ENCODE data around the gene PTS. TPM values are rescaled to one million over a fixed set of nuclear protein-coding genes. Genes with fewer than 3 reads are reported as not detected.
"Not testable (repeated sequence)": the region's sequence is repeated elsewhere in the genome, so short reads cannot be mapped to it uniquely, and the experiment has no call there.

Gene PTS
- 10 to 100 TPM; 14.5 to 34.1 (median 25.4) TPM for polyA plus RNA-seq

GRCh38 chr11:112226062-112226830 lies at the start of gene PTS:
PTS (plus strand) TSS chr11:112226428; CDS start chr11:112226444, 16 bp downstream.
- Mint-ChIP-seq H3K36me3 (peaks cover 5 to 17% (median 16%) of the 10 kb centered on the region in 3 donors), H3K27ac (peak within 1 kb of the TSS; percentile 96 to 99 (median 99)), H3K27me3 (ENCODE audit: low read depth in 3 of 3) (peaks cover 3 to 7% (median 5%) of the 10 kb centered on the region in 3 donors), H3K4me3 (peak within 1 kb of the TSS; percentile 90 to 97 (median 96)), H3K9me3 (no peaks in the 10 kb centered on the region), H3K4me1 (peaks cover 20 to 26% of the 10 kb centered on the region in 2 donors)
- peak; percentile 89 to 91 (median 90) for DNase-seq

- Mint-ChIP-seq H3K9me3 (no peaks in the 10 kb centered on the region), H3K36me3 (peaks cover 0 to 4% (median 0%) of the 10 kb centered on the region in 3 donors), H3K4me1 (peaks cover 39 to 62% of the 10 kb centered on the region in 2 donors), H3K27me3 (ENCODE audit: low read depth in 3 of 3) (peaks cover 2 to 5% (median 4%) of the 10 kb centered on the region in 3 donors), H3K4me3 (peak overlapping the region; percentile 37 to 68 (median 64)), H3K27ac (peak overlapping the region in 3 of 6 donors; percentile 20 to 48 (median 38))
- DNase-seq, result peak in 2 of 3 donors; percentile 10 to 19
Measured at GRCh38 chr11:112177589-112177988, 48.6 kb upstream of the PTS start.

- peaks cover 2 to 5% (median 4%) of the 10 kb centered on the region in 3 donors for H3K27me3 Mint-ChIP-seq (ENCODE audit: low read depth in 3 of 3)
- peaks cover 45 to 71% of the 10 kb centered on the region in 2 donors for H3K4me1 Mint-ChIP-seq
- H3K4me3 Mint-ChIP-seq, result peak overlapping the region in 4 of 5 donors; percentile 14 to 72 (median 49)
- H3K9me3 Mint-ChIP-seq, result no peaks in the 10 kb centered on the region
- no peak for DNase-seq
- peaks cover 0 to 4% (median 0%) of the 10 kb centered on the region in 3 donors for H3K36me3 Mint-ChIP-seq
- H3K27ac Mint-ChIP-seq, result no peak overlapping the region
Measured at GRCh38 chr11:112178428-112178827, 47.8 kb upstream of the PTS start.

- DNase-seq, result no peak
- Mint-ChIP-seq H3K27me3 (ENCODE audit: low read depth in 3 of 3) (peaks cover 2 to 5% (median 4%) of the 10 kb centered on the region in 3 donors), H3K36me3 (peaks cover 0 to 4% (median 0%) of the 10 kb centered on the region in 3 donors), H3K9me3 (no peaks in the 10 kb centered on the region), H3K4me3 (peak overlapping the region; percentile 42 to 72 (median 60)), H3K27ac (peak overlapping the region in 3 of 6 donors; percentile 3 to 42 (median 18)), H3K4me1 (peaks cover 45 to 75% of the 10 kb centered on the region in 2 donors)
Measured at GRCh38 chr11:112178936-112179335, 47.3 kb upstream of the PTS start.

GRCh38 chr11:112179601-112180000 lies 46.6 kb upstream of the PTS start:
- DNase-seq, result peak; percentile 28 to 43 (median 33)
- Mint-ChIP-seq H3K27me3 (ENCODE audit: low read depth in 3 of 3) (peaks cover 2 to 5% (median 4%) of the 10 kb centered on the region in 3 donors), H3K4me3 (peak overlapping the region; percentile 42 to 72 (median 60)), H3K36me3 (peaks cover 0 to 4% (median 0%) of the 10 kb centered on the region in 3 donors), H3K4me1 (peaks cover 44 to 73% of the 10 kb centered on the region in 2 donors), H3K9me3 (no peaks in the 10 kb centered on the region), H3K27ac (peak overlapping the region in 3 of 6 donors; percentile 3 to 42 (median 22))

- no peak overlapping the region for H3K27ac Mint-ChIP-seq
- H3K4me1 Mint-ChIP-seq, result peaks cover 24 to 41% of the 10 kb centered on the region in 2 donors
- no peak overlapping the region for H3K4me3 Mint-ChIP-seq
- DNase-seq, result no peak
- H3K36me3 Mint-ChIP-seq, result no peaks in the 10 kb centered on the region
- peaks cover 0 to 5% (median 4%) of the 10 kb centered on the region in 3 donors for H3K27me3 Mint-ChIP-seq (ENCODE audit: low read depth in 3 of 3)
- H3K9me3 Mint-ChIP-seq, result no peaks in the 10 kb centered on the region
Measured at GRCh38 chr11:112182867-112183266, 43.4 kb upstream of the PTS start.

DNA sequence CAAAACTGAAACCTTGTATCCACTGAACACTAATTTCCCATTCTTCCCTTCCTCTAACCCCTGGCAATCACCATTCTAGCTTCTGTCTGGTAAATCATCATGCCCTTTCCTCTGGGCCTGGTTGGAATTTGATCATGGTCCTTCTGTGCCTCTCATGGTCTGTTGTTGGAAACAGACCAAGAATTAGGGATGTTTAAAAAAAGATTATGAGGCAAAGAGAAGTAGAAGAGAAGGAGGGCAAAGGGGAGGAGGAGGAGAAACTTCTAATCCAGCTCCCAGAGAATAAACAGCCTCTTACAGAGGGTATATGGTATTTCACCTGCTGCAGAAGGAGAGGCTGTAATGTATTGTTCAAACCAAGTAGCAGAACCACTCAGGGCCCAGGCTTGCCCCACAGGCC lies 40.3 kb upstream of the PTS start:
- Mint-ChIP-seq H3K9me3 (no peaks in the 10 kb centered on the region), H3K27me3 (ENCODE audit: low read depth in 3 of 3) (no peaks in the 10 kb centered on the region), H3K27ac (no peak overlapping the region), H3K36me3 (no peaks in the 10 kb centered on the region), H3K4me1 (peaks cover 6 to 23% of the 10 kb centered on the region in 2 donors), H3K4me3 (no peak overlapping the region)
- DNase-seq, result no peak

GRCh38 chr11:112186304-112186703 lies 39.9 kb upstream of the PTS start:
- H3K9me3 Mint-ChIP-seq, result no peaks in the 10 kb centered on the region
- H3K27me3 Mint-ChIP-seq (ENCODE audit: low read depth in 3 of 3), result no peaks in the 10 kb centered on the region
- no peak overlapping the region for H3K4me3 Mint-ChIP-seq
- no peaks in the 10 kb centered on the region for H3K36me3 Mint-ChIP-seq
- peaks cover 6 to 23% of the 10 kb centered on the region in 2 donors for H3K4me1 Mint-ChIP-seq
- DNase-seq, result no peak
- H3K27ac Mint-ChIP-seq, result no peak overlapping the region

GRCh38 chr11:112195113-112195512 lies 31.1 kb upstream of the PTS start:
- H3K27ac Mint-ChIP-seq; H3K4me1 Mint-ChIP-seq; H3K36me3 Mint-ChIP-seq; H3K9me3 Mint-ChIP-seq; H3K27me3 Mint-ChIP-seq (ENCODE audit: low read depth in 3 of 3); DNase-seq; H3K4me3 Mint-ChIP-seq: not testable (repeated sequence)

DNA sequence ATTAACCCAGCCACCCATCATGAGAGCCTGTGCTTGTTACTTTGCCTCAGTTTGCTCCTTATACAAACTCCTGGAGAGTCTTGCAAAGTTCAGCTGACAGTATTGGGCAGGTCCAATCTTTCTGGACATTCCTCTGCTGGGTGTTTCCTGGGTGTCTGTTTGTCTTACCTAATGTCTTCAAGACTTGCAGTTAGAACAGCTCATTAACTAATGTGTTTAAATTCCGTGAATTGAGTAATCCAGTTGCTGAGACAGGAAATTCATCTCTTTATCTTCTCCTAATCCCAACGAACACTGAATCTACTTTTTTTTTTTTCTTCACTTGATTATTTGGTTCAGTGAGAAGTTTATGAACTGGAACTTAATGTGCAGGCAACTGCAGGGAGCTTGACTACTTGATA lies 30.3 kb upstream of the PTS start:
- Mint-ChIP-seq H3K4me3 (no peak overlapping the region), H3K9me3 (no peaks in the 10 kb centered on the region), H3K27me3 (ENCODE audit: low read depth in 3 of 3) (peaks cover 0 to 4% (median 0%) of the 10 kb centered on the region in 3 donors), H3K4me1 (peaks cover 3 to 8% of the 10 kb centered on the region in 2 donors), H3K36me3 (peaks cover 0 to 8% (median 0%) of the 10 kb centered on the region in 3 donors), H3K27ac (no peak overlapping the region)
- DNase-seq, result no peak

- Mint-ChIP-seq H3K4me3 (no peak overlapping the region), H3K36me3 (peaks cover 0 to 8% (median 0%) of the 10 kb centered on the region in 3 donors)
Measured at GRCh38 chr11:112196519-112197087, 29.6 kb upstream of the PTS start.

DNA sequence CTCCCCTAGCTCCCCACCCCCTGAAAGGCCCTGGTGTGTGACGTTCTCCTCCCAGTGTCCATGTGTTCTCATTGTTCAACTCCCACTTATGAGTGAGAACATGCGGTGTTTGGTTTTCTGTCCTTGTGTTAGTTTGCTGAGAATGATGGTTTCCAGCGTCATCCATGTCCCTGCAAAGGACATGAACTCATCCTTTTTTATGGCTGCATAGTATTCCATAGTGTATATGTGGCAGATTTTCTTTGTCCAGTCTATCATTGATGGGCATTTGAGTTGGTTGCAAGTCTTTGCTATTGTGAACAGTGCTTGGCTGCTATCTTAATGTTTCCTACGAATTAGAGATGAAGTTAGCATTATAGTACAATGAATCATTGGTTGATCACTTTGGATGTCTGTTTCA lies 27.1 kb upstream of the PTS start:
- not testable (repeated sequence) for H3K9me3 Mint-ChIP-seq; H3K27me3 Mint-ChIP-seq (ENCODE audit: low read depth in 3 of 3); H3K4me1 Mint-ChIP-seq; DNase-seq; H3K27ac Mint-ChIP-seq; H3K4me3 Mint-ChIP-seq; H3K36me3 Mint-ChIP-seq

More at GRCh38 chr11:112196519-112197087, 29.6 kb upstream of the PTS start:
- DNase-seq, result no peak
- H3K27me3 Mint-ChIP-seq (ENCODE audit: low read depth in 3 of 3), result peaks cover 0 to 4% (median 0%) of the 10 kb centered on the region in 3 donors
- no peak overlapping the region for H3K27ac Mint-ChIP-seq
- peaks cover 3 to 7% of the 10 kb centered on the region in 2 donors for H3K4me1 Mint-ChIP-seq
- H3K9me3 Mint-ChIP-seq, result no peaks in the 10 kb centered on the region

DNA sequence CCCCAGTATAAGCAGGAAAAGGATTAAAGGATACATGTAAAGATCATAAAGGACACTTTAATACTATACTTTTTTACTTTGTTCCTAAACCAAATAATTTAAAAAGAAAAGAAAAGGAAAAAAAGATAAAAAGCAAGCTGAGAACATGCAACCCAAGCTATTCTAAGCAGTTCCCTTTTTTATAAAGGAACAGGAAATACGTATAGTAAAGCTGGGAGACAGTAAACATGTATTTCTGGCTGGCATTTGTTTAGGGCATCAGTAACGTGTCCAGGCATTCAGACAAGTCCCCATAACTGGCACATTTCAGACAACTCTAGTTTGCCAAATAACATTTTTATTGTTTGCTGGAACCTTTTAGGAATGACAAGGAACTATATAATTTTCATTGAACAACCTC lies 26.0 kb upstream of the PTS start:
- H3K36me3 Mint-ChIP-seq, result peaks cover 0 to 8% (median 5%) of the 10 kb centered on the region in 3 donors
- no peaks in the 10 kb centered on the region for H3K4me1 Mint-ChIP-seq
- H3K27ac Mint-ChIP-seq, result no peak overlapping the region
- peaks cover 0 to 4% (median 3%) of the 10 kb centered on the region in 3 donors for H3K27me3 Mint-ChIP-seq (ENCODE audit: low read depth in 3 of 3)
- H3K9me3 Mint-ChIP-seq, result no peaks in the 10 kb centered on the region
- no peak for DNase-seq
- no peak overlapping the region for H3K4me3 Mint-ChIP-seq

DNA sequence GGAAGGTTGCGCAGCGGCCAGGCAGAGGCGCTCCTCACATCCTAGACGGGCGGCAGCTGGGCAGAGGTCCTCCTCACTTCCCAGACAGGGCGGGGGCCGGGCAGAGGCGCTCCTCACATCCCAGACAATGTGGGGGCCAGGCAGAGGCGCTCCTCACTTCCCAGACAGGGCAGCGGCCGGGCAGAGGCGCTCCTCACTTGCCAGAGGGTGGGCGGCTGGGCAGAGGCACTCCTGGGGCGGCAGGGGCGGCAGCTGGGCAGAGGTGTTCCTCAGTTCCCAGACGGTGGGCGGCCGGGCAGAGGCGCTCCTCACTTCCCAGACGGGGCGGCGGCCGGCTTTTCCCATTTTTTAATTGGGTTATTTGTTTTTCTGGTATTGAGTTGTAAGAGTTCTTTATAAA lies 20.2 kb upstream of the PTS start:
- peaks cover 0 to 5% (median 0%) of the 10 kb centered on the region in 3 donors for H3K36me3 Mint-ChIP-seq
- peaks cover 0 to 3% of the 10 kb centered on the region in 2 donors for H3K4me1 Mint-ChIP-seq
- DNase-seq, result no peak
- peaks cover 0 to 6% (median 3%) of the 10 kb centered on the region in 3 donors for H3K27me3 Mint-ChIP-seq (ENCODE audit: low read depth in 3 of 3)
- no peak overlapping the region for H3K27ac Mint-ChIP-seq
- no peak overlapping the region for H3K4me3 Mint-ChIP-seq
- no peaks in the 10 kb centered on the region for H3K9me3 Mint-ChIP-seq

Data from immature natural killer cell (primary cell).